ENCODE data around the gene AGL.

DNA sequence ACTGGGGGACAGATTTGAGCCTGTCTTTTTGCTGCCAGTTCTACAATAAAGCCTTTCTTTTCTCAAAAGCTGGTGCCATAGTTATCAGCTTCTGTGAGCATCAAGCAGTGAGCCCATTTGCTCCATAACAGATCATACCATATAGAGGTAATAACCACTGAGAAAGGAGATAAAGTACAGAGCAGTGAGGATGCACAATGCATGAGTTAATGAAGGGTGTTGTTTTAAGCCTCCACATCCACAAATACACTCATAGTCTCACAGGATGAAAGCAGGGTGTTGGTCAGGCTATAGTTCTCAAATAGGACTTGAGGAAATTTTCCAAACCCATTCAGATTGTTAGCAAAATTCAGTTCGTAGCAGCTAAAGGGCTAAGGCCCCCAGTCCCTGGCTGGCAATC lies 94.0 kb downstream of the AGL start:
- TF ChIP-seq, protein P1, sequence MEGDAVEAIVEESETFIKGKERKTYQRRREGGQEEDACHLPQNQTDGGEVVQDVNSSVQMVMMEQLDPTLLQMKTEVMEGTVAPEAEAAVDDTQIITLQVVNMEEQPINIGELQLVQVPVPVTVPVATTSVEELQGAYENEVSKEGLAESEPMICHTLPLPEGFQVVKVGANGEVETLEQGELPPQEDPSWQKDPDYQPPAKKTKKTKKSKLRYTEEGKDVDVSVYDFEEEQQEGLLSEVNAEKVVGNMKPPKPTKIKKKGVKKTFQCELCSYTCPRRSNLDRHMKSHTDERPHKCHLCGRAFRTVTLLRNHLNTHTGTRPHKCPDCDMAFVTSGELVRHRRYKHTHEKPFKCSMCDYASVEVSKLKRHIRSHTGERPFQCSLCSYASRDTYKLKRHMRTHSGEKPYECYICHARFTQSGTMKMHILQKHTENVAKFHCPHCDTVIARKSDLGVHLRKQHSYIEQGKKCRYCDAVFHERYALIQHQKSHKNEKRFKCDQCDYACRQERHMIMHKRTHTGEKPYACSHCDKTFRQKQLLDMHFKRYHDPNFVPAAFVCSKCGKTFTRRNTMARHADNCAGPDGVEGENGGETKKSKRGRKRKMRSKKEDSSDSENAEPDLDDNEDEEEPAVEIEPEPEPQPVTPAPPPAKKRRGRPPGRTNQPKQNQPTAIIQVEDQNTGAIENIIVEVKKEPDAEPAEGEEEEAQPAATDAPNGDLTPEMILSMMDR (IDR thresholded peaks at IDR 0.05; ENCODE audit: low read depth, low read length) = no peak
- TF ChIP-seq EZH2phosphoT487 (IDR thresholded peaks at IDR 0.05; ENCODE audit: low read depth) = no peak

Data from OCI-LY3 (cell line).